Tibial nerve (tissue), 3 donors: ENCODE measurements around the gene ATG14.

Experiments used
- CTCF ChIP-seq, 5 experiments: fragments of 200-600 bp in 3 of 5; fragments of 450-650 bp in 2 of 5; sonication (generic) in 3 of 5; IDR thresholded peaks; one replicate each; pipeline ENCODE4 v1.5.1; 2016 to 2019; ENCODE audit warnings: antibody characterized with exemption in 5 of 5, mild to moderate bottlenecking in 3 of 5, moderate library complexity in 2 of 5
- POLR2A ChIP-seq, 2 donors: fragments of 450-650 bp; IDR thresholded peaks; one replicate each; pipeline ENCODE4 v1.6.1; 2017; ENCODE audit warnings: antibody characterized with exemption in 2 of 2, mild to moderate bottlenecking in 2 of 2, moderate library complexity in 2 of 2

GRCh38 chr14:55441286-55441685 is 29.7 kb upstream of the ATG14 start:
- no peak for TF ChIP-seq CTCF (IDR thresholded peaks at IDR 0.05)
- TF ChIP-seq POLR2A (IDR thresholded peaks at IDR 0.05), result no peak
